Prostate gland (tissue), 2 donors: Measurements from ENCODE around the gene REV3L.

Experiments used
- CTCF ChIP-seq, 4 experiments: fragments of 200-600 bp in 2 of 4; fragments of 450-650 bp in 2 of 4; sonication (generic) in 2 of 4; IDR thresholded peaks; 1 replicate in 3 of 4; 2 replicates in 1 of 4; pipeline ENCODE4 v1.5.1; 2016 to 2019; ENCODE audit warnings: antibody characterized with exemption in 4 of 4, mild to moderate bottlenecking in 2 of 4, moderate library complexity in 2 of 4
- POLR2A ChIP-seq: fragments of 450-650 bp; IDR thresholded peaks from one replicate; pipeline ENCODE4 v1.6.1; 2016; ENCODE audit warnings: antibody characterized with exemption, mild to moderate bottlenecking
- POLR2AphosphoS5 ChIP-seq: sonication (generic); formaldehyde crosslinking; IDR thresholded peaks from one replicate; pipeline ENCODE4 v1.6.1; 2017; ENCODE audit warnings: antibody characterized with exemption

- TF ChIP-seq POLR2A = no peak
- TF ChIP-seq CTCF (IDR thresholded peaks at IDR 0.05) = no peak
- no peak for TF ChIP-seq POLR2AphosphoS5
These were observed 20.1 kb downstream of the REV3L start for GRCh38 chr6:111462770-111463391.
